ENCODE data around the gene TMC1.

GRCh38 chr9:72816666-72817065 is 295.3 kb downstream of the TMC1 start:
- TF ChIP-seq, protein P1, sequence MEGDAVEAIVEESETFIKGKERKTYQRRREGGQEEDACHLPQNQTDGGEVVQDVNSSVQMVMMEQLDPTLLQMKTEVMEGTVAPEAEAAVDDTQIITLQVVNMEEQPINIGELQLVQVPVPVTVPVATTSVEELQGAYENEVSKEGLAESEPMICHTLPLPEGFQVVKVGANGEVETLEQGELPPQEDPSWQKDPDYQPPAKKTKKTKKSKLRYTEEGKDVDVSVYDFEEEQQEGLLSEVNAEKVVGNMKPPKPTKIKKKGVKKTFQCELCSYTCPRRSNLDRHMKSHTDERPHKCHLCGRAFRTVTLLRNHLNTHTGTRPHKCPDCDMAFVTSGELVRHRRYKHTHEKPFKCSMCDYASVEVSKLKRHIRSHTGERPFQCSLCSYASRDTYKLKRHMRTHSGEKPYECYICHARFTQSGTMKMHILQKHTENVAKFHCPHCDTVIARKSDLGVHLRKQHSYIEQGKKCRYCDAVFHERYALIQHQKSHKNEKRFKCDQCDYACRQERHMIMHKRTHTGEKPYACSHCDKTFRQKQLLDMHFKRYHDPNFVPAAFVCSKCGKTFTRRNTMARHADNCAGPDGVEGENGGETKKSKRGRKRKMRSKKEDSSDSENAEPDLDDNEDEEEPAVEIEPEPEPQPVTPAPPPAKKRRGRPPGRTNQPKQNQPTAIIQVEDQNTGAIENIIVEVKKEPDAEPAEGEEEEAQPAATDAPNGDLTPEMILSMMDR (IDR thresholded peaks at IDR 0.05; ENCODE audit: low read depth, low read length, poor library complexity, severe bottlenecking): no peak
- TF ChIP-seq EZH2phosphoT487 (IDR thresholded peaks at IDR 0.05; ENCODE audit: borderline replicate concordance, low read length): no peak
